HG03571 (cell line): Measurements from ENCODE around the gene CCDC34.

Experiments used
- ATAC-seq: cut with Tn5 transposase; IDR thresholded peaks from one replicate; pipeline ENCODE4 v1.9.1; 2021; ENCODE audit not compliant: unreplicated experiment

The CCDC34 gene

DNA sequence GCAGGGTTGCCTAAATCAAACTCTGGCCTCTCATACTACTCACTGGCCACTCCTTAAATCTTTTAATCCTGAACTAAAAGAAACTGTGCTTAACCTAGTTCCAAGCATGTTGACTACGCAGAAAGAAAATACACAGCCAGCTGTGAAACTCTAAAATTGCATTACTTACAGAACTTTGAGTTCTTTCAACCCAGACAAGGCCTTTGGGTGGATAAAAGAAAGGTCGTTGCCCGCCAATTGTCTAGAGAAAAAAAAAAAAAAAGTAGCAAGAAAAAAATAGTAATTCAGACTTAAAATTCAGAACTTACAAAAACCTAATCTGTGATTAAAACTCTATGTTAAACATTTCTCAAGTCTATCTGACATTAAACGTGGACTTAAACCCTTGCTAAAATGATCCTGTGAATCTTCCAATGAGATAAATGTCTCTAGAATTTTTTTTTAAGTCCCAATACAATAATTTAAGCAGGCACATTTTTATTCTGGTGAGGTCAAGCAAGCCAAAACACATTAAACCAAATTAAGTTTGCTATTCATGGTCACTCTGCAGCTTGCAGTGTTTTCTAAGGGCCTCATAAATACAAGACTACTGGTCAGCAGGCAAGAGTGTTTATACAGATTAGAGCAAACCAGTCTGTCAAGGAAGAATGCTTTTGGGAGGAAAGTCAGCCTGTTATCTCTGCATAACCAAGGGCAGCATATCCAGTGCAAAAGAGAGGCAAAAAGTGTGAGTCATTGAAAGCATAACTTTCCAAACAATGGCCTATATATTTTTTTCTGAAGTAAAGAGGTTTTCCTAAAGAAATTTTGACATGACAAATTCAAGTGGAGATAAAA, 29.5 kb upstream of the CCDC34 start:
- ATAC-seq: no peak

DNA sequence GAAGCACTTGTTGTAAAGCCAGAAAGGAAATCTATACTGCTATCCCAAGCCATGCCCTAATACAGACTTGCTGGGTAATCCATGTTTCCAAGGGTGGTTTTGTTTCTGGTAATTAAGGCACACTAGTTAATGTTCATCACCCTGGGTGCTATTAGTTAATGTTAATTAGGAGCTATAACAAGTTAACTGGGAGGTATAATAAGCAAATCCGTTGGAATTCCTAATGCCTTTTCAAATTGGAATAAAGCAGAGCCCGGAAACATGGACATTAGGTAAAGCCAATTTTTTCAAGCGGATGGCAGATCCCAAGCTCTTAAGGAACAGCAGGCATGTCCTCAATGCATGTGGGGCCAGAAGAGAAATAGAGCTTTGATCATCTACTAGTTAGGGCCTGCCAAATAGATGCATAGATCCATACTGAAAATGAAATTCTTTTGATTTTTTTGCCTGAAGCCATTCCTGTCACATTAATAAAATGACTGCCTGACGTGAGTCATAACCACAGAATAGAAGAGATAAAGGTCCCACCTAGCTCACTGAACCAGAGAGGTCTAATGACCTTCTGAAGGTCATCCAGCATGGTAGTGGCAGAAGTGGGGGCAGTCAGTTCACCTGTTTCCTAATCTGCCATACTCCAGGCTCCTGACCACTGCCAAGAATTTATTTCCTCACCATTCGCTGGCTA, 28.5 kb upstream of the CCDC34 start:
- no peak for ATAC-seq

DNA sequence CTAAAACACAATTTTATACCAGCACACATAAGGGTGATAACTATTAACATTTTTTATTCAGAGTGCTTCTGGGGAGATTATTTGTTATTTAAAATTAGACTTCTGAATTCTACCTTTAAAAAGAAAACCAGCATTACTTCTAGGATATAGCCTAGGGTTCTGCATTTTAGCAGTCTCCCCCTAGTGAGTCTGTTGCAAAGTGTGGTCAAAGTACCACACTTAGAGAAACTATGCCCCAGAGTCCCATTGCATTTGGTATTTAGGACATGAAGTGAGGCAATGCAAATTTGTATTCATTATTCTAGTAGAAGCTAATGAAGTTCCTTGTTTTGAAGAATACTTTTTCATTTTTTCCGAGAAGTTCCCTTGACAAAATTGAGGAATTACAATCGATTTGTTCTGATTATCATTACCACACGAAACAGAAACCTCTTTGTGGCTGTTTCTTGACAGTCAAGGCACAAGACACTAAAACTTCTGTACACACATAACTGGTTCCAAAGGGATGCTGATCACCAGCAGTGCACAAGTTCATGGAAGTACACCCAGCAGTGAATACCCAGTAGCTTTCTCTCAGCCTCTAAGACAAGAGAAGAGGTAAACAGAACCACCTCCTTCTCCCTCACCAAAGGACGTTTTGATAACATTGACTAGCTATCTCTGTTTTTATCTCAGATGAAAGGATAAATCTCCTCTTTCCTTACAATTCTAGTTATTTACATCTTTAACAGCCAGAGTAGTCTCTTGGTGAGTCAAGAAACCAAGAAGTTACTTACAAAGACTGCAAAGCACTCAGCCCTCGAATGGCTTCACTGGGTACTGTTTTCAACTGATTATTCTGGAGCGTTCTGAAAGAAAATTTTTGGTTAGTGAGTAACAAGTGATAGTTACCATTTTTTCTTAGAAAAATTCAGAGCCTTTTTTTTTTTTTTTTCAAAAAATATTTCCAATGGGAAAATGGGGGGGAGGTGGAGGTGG, 27.6 kb upstream of the CCDC34 start:
- no peak for ATAC-seq

DNA sequence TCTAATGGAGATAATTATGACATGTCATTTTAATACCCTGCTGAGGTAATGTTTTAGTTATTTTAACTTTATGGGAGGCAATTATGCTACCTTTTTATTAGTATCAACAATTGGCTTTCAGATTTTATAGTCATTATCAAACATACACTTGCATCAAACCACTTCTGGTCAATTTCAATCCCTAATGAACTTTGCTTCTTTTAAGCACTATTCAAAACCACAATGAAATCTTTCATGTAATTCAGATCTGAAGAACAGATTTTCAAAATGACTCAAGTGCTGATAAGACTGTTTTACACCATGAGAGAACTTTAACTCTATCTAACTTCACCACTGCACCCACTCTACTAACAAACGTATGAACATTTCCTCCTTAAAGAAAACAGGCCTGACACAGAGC, 25.9 kb upstream of the CCDC34 start:
- ATAC-seq: no peak

DNA sequence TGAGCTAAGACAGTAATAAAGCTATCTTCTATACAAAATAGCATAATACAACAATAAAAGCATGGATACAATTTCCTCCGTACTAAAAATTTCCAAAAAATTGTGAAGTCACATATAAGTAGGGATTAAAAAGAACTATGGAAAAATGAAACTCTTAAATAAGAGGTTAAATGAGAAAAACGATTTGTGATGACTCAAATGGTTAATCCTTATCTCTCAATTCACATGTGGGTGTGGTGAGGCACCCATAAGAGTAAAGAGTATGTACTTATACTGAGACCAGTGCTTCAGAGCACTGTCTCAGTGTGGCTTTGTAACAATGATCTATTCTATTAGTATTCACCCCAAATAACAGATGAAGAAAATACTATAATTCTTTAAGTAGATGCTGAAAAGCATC, 25.0 kb upstream of the CCDC34 start:
- ATAC-seq: no peak

DNA sequence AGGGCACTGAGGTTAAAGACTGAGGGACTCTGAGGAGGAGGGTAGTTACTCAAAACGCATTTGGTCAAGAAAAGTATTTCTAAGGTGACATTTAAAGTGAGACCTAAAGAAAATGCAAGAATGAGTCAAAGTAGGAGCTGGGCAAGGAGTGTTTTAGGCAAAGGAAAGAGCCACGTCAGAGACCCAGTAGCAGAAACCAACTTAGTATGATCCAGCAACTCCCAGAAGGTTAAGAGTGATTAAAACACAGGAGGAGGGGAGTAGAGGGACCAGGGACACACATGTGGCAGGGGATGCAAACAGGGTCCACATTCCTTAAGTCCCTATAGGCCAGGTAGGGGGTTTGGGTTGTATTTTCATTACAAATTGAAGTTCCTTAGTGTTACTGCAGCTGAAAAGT, 24.3 kb upstream of the CCDC34 start:
- ATAC-seq: no peak

DNA sequence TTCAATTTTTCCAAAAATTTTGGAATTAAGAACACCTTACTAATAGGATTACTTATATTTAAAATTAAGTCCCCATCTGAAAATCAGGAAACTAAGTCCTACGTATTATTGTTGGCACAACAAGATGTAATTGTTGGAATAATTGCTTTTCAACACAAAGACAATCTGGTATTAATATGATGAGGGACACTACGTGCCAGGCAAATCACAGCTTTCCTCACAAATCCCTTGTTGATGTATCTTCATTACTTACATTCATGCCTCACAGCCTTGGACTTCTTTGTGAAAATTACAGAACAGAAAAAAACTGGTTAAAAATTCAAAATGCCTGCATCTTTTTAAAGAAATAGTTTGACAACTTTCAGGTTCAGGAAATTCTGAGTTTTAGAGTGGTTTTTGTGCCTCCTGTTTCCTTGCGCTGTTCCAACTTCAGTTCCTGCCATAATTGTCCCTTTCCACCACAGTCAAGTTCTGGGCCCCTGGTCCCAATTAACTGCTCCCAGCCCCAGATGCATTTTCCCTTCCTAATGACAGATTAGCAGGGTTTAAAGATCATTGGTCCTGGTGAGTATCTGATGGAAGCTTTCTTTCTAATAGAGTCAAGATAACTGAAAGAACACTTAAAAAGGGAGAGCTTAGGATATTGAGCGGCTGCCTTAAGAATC, 23.3 kb upstream of the CCDC34 start:
- ATAC-seq: no peak

DNA sequence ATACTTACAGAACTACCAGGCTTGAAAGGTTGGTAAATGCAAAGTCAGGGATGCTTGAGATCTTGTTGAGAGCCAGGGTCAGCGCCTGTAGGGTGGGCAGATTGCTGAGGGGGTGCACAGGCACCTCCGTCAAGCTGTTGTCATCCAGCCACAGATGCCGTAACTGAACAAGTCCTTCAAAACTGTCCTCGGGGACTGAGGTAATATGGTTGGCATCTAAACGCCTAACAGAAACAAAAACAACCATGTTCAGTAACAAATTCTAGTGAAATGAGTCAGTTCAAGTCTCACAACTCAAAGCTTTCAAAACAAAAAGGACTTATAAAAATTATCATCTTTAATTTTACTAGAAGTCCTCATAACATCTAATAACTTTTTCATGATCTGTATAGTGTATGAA, 22.2 kb upstream of the CCDC34 start:
- ATAC-seq: no peak

DNA sequence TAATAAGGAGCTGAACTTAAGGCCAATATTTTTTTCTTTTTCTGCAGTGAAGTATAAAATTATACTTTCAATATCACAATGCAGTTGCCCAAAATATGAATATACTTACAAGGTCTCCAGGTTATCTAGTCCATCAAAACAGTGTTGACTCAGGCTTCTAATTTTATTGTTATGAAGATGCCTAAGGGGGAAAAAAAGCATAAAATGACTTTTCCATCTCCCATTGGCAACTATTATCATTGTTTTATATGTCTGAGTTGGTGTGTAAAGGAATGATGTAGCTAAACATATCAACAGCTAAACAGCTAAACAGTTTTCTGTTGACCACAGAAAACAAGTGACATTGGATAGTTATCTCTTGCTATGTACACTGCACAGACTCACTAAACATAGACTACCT, 21.2 kb upstream of the CCDC34 start:
- ATAC-seq: no peak

DNA sequence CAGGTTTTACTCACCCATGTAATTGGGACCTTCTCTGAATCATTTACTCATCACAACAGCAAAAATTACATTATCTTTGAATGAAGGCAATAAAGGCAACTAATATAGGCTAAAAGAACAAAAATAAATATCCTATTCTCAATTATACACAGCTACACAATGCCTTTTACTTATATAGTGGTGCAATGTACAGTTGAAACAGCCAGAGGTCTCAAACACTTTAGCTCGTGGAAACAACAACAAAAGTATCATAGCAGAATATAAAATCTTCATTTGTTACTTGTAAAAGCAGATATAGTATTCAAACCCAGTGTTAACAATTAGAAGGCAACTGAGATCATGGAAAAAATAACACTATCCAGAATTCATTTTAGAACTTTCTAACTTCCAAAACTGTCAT, 20.6 kb upstream of the CCDC34 start:
- ATAC-seq: no peak

DNA sequence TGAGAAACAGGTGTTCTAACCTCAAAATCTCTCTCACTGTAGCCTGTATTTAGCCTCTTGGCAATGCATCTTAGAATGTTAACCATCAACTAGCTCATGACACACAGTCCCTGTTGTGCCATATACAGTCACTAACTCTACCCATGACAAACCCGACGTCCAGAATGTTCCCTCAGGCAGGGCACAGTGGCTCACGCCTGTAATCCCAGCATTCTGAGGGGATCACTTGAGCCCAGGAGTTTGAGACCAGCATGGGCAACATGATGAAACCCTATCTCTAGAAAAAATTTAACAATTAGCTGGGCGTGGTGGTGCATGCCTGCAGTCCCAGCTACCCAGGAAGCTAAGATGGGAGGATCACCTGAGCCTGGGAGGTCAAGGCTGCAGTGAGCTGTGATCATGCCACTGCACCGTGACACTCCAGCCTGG, 18.2 kb upstream of the CCDC34 start:
- ATAC-seq: no peak

DNA sequence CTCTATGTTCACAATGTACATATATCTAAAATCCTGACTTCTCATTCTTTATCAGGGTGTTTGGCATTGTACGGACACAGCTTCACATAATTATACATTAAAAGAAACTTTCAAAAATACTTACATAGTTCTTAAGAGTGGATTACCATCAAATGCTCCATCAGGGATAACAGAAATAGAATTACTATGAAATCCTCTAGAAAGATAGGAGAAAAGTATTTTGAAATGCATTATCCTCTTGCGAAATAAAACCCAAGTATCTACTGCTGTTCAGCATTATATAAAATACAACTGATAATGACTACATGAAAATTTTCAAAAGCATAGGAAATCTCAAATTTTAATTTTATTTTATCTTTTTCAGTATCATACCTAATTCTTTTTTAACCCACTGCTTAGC, 17.8 kb upstream of the CCDC34 start:
- ATAC-seq: no peak

DNA sequence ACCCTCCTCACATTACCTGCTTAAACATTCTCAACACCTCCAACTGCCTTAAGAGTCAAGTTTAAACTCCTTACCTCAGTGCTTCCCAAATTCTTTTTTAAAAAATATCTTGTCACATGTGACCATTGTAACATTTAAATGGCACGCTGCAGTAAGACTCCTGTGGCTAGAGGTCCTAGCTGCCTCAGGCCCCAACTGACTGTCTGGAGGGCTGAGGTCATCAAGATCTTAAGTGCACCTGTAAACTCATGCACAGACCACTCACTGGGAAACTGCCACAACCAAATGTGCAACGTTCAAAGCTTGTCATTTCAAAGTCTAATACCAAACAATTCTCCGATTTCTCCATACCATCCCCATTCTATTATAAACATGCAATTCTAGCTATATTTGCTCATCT, 16.4 kb upstream of the CCDC34 start:
- no peak for ATAC-seq

DNA sequence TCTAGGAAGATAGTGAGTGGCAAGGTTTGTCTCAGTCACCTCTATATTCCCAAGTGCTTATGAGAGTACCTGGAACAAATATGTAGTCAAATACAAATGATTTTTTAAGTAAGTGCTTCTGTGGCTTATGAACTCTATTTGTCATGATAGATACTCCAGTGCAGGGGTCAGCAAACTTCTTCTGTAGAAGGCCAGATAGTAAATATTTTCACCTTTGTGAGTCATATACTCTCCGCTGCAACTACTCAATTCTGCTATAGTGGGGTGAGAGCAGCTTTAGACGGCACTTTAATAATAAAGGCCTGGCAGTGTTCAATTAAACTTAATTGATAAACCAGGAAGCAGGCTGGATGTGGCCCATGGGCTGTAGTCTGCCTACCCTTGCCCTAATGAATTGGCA, 12.4 kb upstream of the CCDC34 start:
- ATAC-seq: no peak

DNA sequence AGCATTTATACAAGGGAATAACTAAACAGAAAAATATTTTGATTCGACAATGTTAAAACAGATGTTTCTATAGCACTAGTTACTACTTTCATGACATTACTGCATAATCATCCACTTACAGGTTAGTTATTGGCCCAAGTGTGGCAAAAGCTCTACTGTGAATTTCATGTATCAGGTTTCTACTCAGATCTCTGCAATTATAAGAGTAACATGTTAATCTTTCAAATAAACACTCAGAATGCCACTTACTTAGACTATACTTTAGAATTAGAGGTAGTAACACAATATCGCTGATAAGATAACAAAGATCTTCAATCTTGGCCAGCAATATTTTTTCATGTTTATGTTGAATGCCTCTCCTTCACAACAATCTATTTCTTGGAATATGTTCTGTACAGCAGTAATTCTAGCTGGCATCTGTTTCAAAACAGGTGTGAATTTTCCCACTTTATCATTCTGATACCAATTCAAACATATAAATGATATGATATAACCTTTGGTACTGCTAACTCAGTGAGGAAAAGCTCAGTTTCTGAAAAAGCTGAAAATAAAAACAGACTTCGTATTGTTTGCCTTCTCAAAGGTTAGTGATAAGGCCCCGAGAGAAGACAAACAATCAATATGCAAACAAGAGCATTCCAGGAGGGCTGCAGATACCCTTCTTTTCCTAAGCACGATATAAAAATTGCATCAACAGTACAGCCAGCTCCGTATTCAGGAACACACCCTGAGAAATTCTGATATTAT, 11.0 kb upstream of the CCDC34 start:
- no peak for ATAC-seq

DNA sequence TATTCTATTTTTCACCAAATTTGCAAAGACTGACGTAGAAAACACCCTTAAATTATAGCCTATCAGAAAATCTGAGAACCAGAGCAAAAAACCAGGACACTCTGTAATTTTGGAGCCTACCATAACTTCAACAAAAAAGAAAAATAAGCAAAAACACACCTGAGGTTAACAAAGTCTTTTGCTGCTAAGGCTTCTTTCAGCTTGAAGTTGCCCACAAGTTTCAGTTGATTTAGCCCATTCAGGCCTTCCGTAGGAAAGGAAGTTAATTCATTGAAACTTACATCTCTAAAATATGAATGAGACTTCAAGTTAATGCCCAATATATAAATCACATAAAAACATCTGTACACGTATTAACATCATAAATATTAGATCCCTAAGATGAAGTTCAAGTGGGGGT, 10.4 kb upstream of the CCDC34 start:
- ATAC-seq: no peak

DNA sequence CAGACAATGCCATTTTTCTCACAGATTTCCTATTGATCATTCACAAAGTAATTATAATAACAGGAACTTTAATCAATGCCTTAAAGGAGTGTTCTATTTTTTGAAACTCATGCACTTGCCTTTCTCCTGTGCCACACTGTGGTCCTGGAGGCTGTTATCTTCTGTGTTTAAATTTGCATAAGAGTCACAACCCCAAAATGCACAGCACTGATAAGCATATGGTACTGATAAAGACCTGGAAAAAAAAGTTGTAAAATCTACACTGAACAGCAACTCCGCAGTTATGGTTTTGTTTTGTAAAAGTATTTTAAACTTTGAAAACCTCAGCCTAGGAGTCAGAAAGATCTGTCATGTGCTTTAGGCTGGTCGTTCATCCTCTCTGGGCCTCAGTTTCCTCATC, 9.1 kb upstream of the CCDC34 start:
- no peak for ATAC-seq

DNA sequence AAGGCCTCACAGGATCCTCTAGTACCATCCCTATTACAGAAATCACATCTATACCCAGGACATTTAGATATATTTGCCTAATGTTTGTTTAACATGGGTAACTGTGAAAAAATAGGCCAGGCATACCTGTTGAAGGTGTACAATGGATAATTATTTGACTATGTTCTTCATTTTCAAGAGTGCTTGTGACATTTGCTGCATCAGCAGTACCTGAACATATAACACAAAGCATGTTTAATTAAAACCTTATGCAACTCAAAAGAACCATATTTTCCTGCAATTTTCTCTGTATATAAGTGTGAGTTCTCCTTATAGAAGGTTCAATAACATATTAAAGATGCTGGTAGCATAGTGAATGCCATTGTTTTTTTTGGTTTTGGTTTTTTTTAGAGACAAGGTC, 8.5 kb upstream of the CCDC34 start:
- no peak for ATAC-seq

DNA sequence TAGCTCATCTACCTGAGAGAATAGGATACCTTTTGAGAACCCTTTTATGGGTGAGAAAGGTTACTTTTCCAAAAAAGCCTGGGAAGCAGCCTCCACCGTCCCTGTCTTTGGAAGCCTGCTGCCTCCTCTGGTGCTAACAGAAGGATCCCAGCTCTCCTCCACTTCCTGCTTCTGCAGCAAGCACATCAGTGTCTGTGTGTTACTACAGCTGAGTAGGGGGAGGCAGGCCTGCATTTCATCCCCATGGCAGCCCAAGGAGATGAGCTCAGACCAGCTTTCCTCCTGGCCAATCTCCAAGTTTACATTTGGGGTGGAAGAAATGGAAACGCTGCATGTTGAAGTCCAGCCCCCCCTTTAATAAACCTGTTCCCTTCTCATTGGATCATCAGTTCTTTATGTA, 7.4 kb upstream of the CCDC34 start:
- no peak for ATAC-seq

DNA sequence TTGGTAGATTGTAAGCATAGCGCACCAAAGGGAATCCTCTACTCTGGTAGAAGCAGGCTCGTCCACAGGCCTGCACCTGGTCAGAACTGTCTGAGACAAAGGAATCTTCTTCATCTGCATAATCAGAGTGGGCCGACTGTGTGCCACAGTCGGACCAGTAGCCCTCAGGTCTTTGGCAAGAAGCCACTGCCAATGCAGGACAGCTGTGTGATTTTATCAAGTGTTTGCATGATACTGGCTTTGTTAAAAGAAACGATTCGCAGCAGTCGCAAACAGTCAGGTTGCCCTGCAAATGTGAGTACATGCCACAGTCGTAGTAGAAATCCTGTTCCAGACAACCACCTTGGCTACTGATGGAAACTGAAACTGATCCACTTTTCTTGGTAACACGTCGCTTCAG, 4.9 kb upstream of the CCDC34 start:
- ATAC-seq: no peak
